Thyroid gland (tissue), 4 donors: ENCODE measurements around the gene CHST7.

Source experiments
- CTCF ChIP-seq, 6 experiments: fragments of 200-600 bp in 3 of 6; fragments of 450-650 bp in 3 of 6; sonication (generic) in 3 of 6; IDR thresholded peaks; one replicate each; pipeline ENCODE4 v1.5.1; 2016 to 2019; ENCODE audit warnings: antibody characterized with exemption in 6 of 6, mild to moderate bottlenecking in 2 of 6, inconsistent platforms in 1 of 6, moderate library complexity in 1 of 6
- POLR2A ChIP-seq, 2 donors: fragments of 450-650 bp; IDR thresholded peaks; one replicate each; pipeline ENCODE4 v1.6.1; 2017; ENCODE audit warnings: antibody characterized with exemption in 2 of 2, mild to moderate bottlenecking in 2 of 2, moderate library complexity in 1 of 2

GRCh38 chrX:46576458-46576857 is 2.9 kb downstream of the CHST7 start:
- no peak for TF ChIP-seq CTCF (IDR thresholded peaks at IDR 0.05)
- no peak for TF ChIP-seq POLR2A (IDR thresholded peaks at IDR 0.05)
